NCI-H2107 treated with DMSO at 0.1 percent for 48 hours (cell line): Measurements from ENCODE around the gene TMEM236.
"Not testable (repeated sequence)": the region's sequence is repeated elsewhere in the genome, so short reads cannot be mapped to it uniquely, and the experiment has no call there.

Experiments
- DNase-seq: peaks from one replicate; lab custom pipeline; 2025; ENCODE audit not compliant: unreplicated experiment; lab: John Stamatoyannopoulos, UW

The TMEM236 gene

GRCh38 chr10:17751781-17752445 lies at the start of gene TMEM236:
TSS of gene TMEM236 (plus strand) at chr10:17752201. CDS start at chr10:17752296, 95 bp downstream.
- DNase-seq: no peak

- no peak for DNase-seq
These were observed 48.3 kb upstream of the TMEM236 start for GRCh38 chr10:17703706-17704105.

GRCh38 chr10:17708821-17709220 lies 43.2 kb upstream of the TMEM236 start:
- DNase-seq: no peak

GRCh38 chr10:17709492-17709891 lies 42.5 kb upstream of the TMEM236 start:
- DNase-seq: no peak

- DNase-seq: no peak
These were observed 41.8 kb upstream of the TMEM236 start for GRCh38 chr10:17710181-17710580.

GRCh38 chr10:17712053-17712452 lies 39.9 kb upstream of the TMEM236 start:
- no peak for DNase-seq

- no peak for DNase-seq
These were observed 39.1 kb upstream of the TMEM236 start for GRCh38 chr10:17712717-17713471.

- DNase-seq: no peak
These were observed 38.2 kb upstream of the TMEM236 start for GRCh38 chr10:17713758-17714157.

- no peak for DNase-seq
These were observed 35.8 kb upstream of the TMEM236 start for GRCh38 chr10:17716161-17716560.

- DNase-seq: not testable (repeated sequence)
These were observed 29.5 kb upstream of the TMEM236 start for GRCh38 chr10:17722317-17723014.

GRCh38 chr10:17725703-17726102 lies 26.3 kb upstream of the TMEM236 start:
- no peak for DNase-seq

- no peak for DNase-seq
These were observed 22.4 kb upstream of the TMEM236 start for GRCh38 chr10:17729630-17730029.

GRCh38 chr10:17730667-17731066 lies 21.3 kb upstream of the TMEM236 start:
- DNase-seq: no peak

GRCh38 chr10:17731331-17732020 lies 20.5 kb upstream of the TMEM236 start:
- DNase-seq: no peak

GRCh38 chr10:17733620-17734019 lies 18.4 kb upstream of the TMEM236 start:
- DNase-seq: no peak

- no peak for DNase-seq
These were observed 17.4 kb upstream of the TMEM236 start for GRCh38 chr10:17734432-17735080.

- no peak for DNase-seq
These were observed 16.6 kb upstream of the TMEM236 start for GRCh38 chr10:17735166-17735941.

- no peak for DNase-seq
These were observed 15.8 kb upstream of the TMEM236 start for GRCh38 chr10:17736223-17736622.

GRCh38 chr10:17737027-17737965 lies 14.7 kb upstream of the TMEM236 start:
- no peak for DNase-seq
